Retinal pigment epithelial cell (primary cell): ENCODE measurements around the gene ALPK1.

Experiments used
- DNase-seq: peaks from one replicate; pipeline ENCODE4 v3.0.0-alpha.2; 2010; ENCODE audit warnings: low read depth
- H3K4me3 ChIP-seq: 2 replicates; pipeline ENCODE4 v1.5.1; 2011; ENCODE audit warnings: mild to moderate bottlenecking, low read length, control low read depth, moderate library complexity
- CTCF ChIP-seq: conservative IDR thresholded peaks from 2 replicates; pipeline ENCODE4 v1.5.1; 2011; ENCODE audit warnings: low read depth, low read length, control low read depth, inconsistent platforms

Gene ALPK1

GRCh38 chr4:112410364-112410763 lies 113.2 kb downstream of the ALPK1 start:
- no peak for DNase-seq
- no peak for TF ChIP-seq CTCF
- H3K4me3 ChIP-seq, result no peak overlapping the region

- no peak for TF ChIP-seq CTCF
- no peak for DNase-seq
- H3K4me3 ChIP-seq, result no peak overlapping the region
Observed at GRCh38 chr4:112410804-112411203, 113.6 kb downstream of the ALPK1 start.

- TF ChIP-seq CTCF, result no peak
- no peak overlapping the region for H3K4me3 ChIP-seq
- no peak for DNase-seq
Observed at GRCh38 chr4:112411781-112412550, 114.8 kb downstream of the ALPK1 start.

- H3K4me3 ChIP-seq, result no peak overlapping the region
- no peak for DNase-seq
- TF ChIP-seq CTCF, result no peak
Observed at GRCh38 chr4:112416464-112416863, 119.3 kb downstream of the ALPK1 start.

- no peak overlapping the region for H3K4me3 ChIP-seq
- DNase-seq, result no peak
- peak; percentile 23 for TF ChIP-seq CTCF
Observed at GRCh38 chr4:112418092-112418491, 120.9 kb downstream of the ALPK1 start.

GRCh38 chr4:112421911-112422310 lies 124.7 kb downstream of the ALPK1 start:
- DNase-seq, result no peak
- no peak overlapping the region for H3K4me3 ChIP-seq
- no peak for TF ChIP-seq CTCF

GRCh38 chr4:112422644-112423043 lies 125.5 kb downstream of the ALPK1 start:
- DNase-seq, result no peak
- H3K4me3 ChIP-seq, result no peak overlapping the region
- TF ChIP-seq CTCF, result no peak
